ENCODE data around the gene OPCML. TPM values are rescaled to one million over a fixed set of nuclear protein-coding genes. Genes with fewer than 3 reads are reported as not detected.

OPCML gene
- total and polyA plus RNA-seq, 2 experiments from 2014 or later: 1.2 to 4.4 TPM

DNA sequence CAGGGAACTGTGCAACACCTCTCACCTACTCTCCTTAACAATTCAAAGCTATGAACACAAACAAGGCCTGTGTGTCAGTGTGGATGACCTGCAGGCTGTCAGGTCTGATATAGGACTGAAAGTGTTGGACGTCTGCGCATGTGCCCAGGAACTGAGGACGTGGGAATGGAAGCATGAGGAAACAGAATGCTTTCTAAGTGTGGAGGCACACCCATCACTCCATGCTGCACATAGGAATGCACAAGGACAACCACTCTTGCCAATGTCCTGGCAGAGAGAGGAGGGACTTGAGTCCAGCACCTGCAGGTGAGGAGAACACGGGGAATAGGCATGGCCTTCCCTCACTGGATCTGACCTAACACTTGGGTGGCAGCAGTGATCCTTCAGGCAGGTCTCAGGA, 874.3 kb downstream of the OPCML start:
- TF ChIP-seq ZNF114 (CRISPR knock-in tag; IDR thresholded peaks at IDR 0.05): no peak
- no peak for TF ChIP-seq CREB1 (CRISPR knock-in tag; IDR thresholded peaks at IDR 0.05; ENCODE audit: low read depth)
- TF ChIP-seq, protein P1, sequence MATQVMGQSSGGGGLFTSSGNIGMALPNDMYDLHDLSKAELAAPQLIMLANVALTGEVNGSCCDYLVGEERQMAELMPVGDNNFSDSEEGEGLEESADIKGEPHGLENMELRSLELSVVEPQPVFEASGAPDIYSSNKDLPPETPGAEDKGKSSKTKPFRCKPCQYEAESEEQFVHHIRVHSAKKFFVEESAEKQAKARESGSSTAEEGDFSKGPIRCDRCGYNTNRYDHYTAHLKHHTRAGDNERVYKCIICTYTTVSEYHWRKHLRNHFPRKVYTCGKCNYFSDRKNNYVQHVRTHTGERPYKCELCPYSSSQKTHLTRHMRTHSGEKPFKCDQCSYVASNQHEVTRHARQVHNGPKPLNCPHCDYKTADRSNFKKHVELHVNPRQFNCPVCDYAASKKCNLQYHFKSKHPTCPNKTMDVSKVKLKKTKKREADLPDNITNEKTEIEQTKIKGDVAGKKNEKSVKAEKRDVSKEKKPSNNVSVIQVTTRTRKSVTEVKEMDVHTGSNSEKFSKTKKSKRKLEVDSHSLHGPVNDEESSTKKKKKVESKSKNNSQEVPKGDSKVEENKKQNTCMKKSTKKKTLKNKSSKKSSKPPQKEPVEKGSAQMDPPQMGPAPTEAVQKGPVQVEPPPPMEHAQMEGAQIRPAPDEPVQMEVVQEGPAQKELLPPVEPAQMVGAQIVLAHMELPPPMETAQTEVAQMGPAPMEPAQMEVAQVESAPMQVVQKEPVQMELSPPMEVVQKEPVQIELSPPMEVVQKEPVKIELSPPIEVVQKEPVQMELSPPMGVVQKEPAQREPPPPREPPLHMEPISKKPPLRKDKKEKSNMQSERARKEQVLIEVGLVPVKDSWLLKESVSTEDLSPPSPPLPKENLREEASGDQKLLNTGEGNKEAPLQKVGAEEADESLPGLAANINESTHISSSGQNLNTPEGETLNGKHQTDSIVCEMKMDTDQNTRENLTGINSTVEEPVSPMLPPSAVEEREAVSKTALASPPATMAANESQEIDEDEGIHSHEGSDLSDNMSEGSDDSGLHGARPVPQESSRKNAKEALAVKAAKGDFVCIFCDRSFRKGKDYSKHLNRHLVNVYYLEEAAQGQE (IDR thresholded peaks at IDR 0.05; ENCODE audit: unreplicated experiment): no peak
- TF ChIP-seq NANOG (IDR thresholded peaks at IDR 0.05; ENCODE audit: borderline replicate concordance): no peak
- no peak for TF ChIP-seq EZH2phosphoT487 (IDR thresholded peaks at IDR 0.05; ENCODE audit: unreplicated experiment)
- no peak for TF ChIP-seq EZH2 (IDR thresholded peaks at IDR 0.05; ENCODE audit: low read depth, unreplicated experiment)
- no peak for TF ChIP-seq STAT1 (IDR thresholded peaks at IDR 0.05; ENCODE audit: unreplicated experiment)
- TF ChIP-seq, protein P2, sequence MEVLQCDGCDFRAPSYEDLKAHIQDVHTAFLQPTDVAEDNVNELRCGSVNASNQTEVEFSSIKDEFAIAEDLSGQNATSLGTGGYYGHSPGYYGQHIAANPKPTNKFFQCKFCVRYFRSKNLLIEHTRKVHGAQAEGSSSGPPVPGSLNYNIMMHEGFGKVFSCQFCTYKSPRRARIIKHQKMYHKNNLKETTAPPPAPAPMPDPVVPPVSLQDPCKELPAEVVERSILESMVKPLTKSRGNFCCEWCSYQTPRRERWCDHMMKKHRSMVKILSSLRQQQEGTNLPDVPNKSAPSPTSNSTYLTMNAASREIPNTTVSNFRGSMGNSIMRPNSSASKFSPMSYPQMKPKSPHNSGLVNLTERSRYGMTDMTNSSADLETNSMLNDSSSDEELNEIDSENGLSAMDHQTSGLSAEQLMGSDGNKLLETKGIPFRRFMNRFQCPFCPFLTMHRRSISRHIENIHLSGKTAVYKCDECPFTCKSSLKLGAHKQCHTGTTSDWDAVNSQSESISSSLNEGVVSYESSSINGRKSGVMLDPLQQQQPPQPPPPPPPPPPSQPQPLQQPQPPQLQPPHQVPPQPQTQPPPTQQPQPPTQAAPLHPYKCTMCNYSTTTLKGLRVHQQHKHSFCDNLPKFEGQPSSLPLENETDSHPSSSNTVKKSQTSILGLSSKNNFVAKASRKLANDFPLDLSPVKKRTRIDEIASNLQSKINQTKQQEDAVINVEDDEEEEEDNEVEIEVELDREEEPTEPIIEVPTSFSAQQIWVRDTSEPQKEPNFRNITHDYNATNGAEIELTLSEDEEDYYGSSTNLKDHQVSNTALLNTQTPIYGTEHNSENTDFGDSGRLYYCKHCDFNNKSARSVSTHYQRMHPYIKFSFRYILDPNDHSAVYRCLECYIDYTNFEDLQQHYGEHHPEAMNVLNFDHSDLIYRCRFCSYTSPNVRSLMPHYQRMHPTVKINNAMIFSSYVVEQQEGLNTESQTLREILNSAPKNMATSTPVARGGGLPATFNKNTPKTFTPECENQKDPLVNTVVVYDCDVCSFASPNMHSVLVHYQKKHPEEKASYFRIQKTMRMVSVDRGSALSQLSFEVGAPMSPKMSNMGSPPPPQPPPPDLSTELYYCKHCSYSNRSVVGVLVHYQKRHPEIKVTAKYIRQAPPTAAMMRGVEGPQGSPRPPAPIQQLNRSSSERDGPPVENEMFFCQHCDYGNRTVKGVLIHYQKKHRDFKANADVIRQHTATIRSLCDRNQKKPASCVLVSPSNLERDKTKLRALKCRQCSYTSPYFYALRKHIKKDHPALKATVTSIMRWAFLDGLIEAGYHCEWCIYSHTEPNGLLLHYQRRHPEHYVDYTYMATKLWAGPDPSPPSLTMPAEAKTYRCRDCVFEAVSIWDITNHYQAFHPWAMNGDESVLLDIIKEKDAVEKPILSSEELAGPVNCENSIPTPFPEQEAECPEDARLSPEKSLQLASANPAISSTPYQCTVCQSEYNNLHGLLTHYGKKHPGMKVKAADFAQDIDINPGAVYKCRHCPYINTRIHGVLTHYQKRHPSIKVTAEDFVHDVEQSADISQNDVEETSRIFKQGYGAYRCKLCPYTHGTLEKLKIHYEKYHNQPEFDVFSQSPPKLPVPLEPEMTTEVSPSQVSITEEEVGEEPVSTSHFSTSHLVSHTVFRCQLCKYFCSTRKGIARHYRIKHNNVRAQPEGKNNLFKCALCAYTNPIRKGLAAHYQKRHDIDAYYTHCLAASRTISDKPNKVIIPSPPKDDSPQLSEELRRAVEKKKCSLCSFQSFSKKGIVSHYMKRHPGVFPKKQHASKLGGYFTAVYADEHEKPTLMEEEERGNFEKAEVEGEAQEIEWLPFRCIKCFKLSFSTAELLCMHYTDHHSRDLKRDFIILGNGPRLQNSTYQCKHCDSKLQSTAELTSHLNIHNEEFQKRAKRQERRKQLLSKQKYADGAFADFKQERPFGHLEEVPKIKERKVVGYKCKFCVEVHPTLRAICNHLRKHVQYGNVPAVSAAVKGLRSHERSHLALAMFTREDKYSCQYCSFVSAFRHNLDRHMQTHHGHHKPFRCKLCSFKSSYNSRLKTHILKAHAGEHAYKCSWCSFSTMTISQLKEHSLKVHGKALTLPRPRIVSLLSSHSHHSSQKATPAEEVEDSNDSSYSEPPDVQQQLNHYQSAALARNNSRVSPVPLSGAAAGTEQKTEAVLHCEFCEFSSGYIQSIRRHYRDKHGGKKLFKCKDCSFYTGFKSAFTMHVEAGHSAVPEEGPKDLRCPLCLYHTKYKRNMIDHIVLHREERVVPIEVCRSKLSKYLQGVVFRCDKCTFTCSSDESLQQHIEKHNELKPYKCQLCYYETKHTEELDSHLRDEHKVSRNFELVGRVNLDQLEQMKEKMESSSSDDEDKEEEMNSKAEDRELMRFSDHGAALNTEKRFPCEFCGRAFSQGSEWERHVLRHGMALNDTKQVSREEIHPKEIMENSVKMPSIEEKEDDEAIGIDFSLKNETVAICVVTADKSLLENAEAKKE (CRISPR knock-in tag; IDR thresholded peaks at IDR 0.05): no peak
- no peak for TF ChIP-seq ZNF331 (CRISPR knock-in tag; IDR thresholded peaks at IDR 0.05; ENCODE audit: low read depth)
- TF ChIP-seq, protein P3, sequence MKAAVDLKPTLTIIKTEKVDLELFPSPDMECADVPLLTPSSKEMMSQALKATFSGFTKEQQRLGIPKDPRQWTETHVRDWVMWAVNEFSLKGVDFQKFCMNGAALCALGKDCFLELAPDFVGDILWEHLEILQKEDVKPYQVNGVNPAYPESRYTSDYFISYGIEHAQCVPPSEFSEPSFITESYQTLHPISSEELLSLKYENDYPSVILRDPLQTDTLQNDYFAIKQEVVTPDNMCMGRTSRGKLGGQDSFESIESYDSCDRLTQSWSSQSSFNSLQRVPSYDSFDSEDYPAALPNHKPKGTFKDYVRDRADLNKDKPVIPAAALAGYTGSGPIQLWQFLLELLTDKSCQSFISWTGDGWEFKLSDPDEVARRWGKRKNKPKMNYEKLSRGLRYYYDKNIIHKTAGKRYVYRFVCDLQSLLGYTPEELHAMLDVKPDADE (IDR thresholded peaks at IDR 0.05): no peak
- TF ChIP-seq JUNB (IDR thresholded peaks at IDR 0.05; ENCODE audit: unreplicated experiment): no peak
- TF ChIP-seq, protein P4, sequence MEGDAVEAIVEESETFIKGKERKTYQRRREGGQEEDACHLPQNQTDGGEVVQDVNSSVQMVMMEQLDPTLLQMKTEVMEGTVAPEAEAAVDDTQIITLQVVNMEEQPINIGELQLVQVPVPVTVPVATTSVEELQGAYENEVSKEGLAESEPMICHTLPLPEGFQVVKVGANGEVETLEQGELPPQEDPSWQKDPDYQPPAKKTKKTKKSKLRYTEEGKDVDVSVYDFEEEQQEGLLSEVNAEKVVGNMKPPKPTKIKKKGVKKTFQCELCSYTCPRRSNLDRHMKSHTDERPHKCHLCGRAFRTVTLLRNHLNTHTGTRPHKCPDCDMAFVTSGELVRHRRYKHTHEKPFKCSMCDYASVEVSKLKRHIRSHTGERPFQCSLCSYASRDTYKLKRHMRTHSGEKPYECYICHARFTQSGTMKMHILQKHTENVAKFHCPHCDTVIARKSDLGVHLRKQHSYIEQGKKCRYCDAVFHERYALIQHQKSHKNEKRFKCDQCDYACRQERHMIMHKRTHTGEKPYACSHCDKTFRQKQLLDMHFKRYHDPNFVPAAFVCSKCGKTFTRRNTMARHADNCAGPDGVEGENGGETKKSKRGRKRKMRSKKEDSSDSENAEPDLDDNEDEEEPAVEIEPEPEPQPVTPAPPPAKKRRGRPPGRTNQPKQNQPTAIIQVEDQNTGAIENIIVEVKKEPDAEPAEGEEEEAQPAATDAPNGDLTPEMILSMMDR (conservative IDR thresholded peaks at IDR 0.05; ENCODE audit: low read depth in 2 of 2): no peak
- TF ChIP-seq POLR2AphosphoS5 (IDR thresholded peaks at IDR 0.05; ENCODE audit: low read depth): no peak
- no peak overlapping the region for H3K27ac ChIP-seq (ENCODE audit: low read depth)

More for the DNA sequence above, 874.3 kb downstream of the OPCML start:
- Histone ChIP-seq H3F3A (replicated peaks; ENCODE audit: low read depth) (no peaks in the 10 kb centered on the region), H3K27me3 (ENCODE audit: insufficient read depth) (no peaks in the 10 kb centered on the region), H4K20me1 (replicated peaks; ENCODE audit: insufficient read depth) (no peaks in the 10 kb centered on the region), H3K4me3 (no peak overlapping the region), H3K4me2 (no peak overlapping the region), H3K79me2 (replicated peaks; ENCODE audit: insufficient read depth) (no peaks in the 10 kb centered on the region), H3K4me1 (ENCODE audit: insufficient read depth) (no peaks in the 10 kb centered on the region), H2AFZ (no peak overlapping the region), H3K9me2 (ENCODE audit: insufficient read depth) (0 out of 2 replicates have a peak, but pooled peaks cover 4% of the 10 kb centered on the region), H3K36me3 (ENCODE audit: insufficient read depth) (no peaks in the 10 kb centered on the region)
- H3K4me1 Mint-ChIP-seq: no peaks in the 10 kb centered on the region
- H3K36me3 Mint-ChIP-seq (ENCODE audit: low read depth): no peaks in the 10 kb centered on the region
- no peak for ATAC-seq
- no peak overlapping the region for H3K27ac Mint-ChIP-seq
- DNase-seq (ENCODE audit: low spot score): no peak
- H3K4me3 Mint-ChIP-seq: no peak overlapping the region
- H3K9me3 Mint-ChIP-seq: peaks cover 2% of the 10 kb centered on the region; the same call in 1 of the 3 replicates
- peaks cover 4% of the 10 kb centered on the region for H3K27me3 Mint-ChIP-seq (ENCODE audit: insufficient read depth, low read depth, poor library complexity)

All from GM23338 (cell line).